Epidermal melanocyte (primary cell): Measurements from ENCODE around the gene MTUS2.
"Not testable (repeated sequence)": the region's sequence is repeated elsewhere in the genome, so short reads cannot be mapped to it uniquely, and the experiment has no call there.

Experiments used
- DNase-seq: peaks from one replicate; pipeline ENCODE4 v3.0.0; 2011; ENCODE audit warnings: low spot score; ENCODE audit not compliant: insufficient read length

Gene MTUS2

GRCh38 chr13:29161676-29162075 lies 341.5 kb downstream of the MTUS2 start:
- no peak for DNase-seq

- no peak for DNase-seq
Observed at GRCh38 chr13:29162638-29163235, 342.6 kb downstream of the MTUS2 start.

GRCh38 chr13:29164116-29164515 lies 344.0 kb downstream of the MTUS2 start:
- no peak for DNase-seq

GRCh38 chr13:29165216-29165615 lies 345.1 kb downstream of the MTUS2 start:
- no peak for DNase-seq

GRCh38 chr13:29165840-29166239 lies 345.7 kb downstream of the MTUS2 start:
- DNase-seq: no peak

GRCh38 chr13:29170436-29171082 lies 350.4 kb downstream of the MTUS2 start:
- no peak for DNase-seq

GRCh38 chr13:29171244-29171643 lies 351.1 kb downstream of the MTUS2 start:
- no peak for DNase-seq

GRCh38 chr13:29174093-29174492 lies 354.0 kb downstream of the MTUS2 start:
- DNase-seq: no peak

GRCh38 chr13:29175250-29175873 lies 355.2 kb downstream of the MTUS2 start:
- no peak for DNase-seq

- no peak for DNase-seq
Observed at GRCh38 chr13:29180055-29180454, 359.9 kb downstream of the MTUS2 start.

GRCh38 chr13:29182216-29182615 lies 362.1 kb downstream of the MTUS2 start:
- DNase-seq: no peak

GRCh38 chr13:29185926-29186325 lies 365.8 kb downstream of the MTUS2 start:
- no peak for DNase-seq

- no peak for DNase-seq
Observed at GRCh38 chr13:29187584-29187983, 367.4 kb downstream of the MTUS2 start.

- DNase-seq: no peak
Observed at GRCh38 chr13:29190298-29190697, 370.2 kb downstream of the MTUS2 start.

GRCh38 chr13:29193083-29193482 lies 372.9 kb downstream of the MTUS2 start:
- no peak for DNase-seq

- no peak for DNase-seq
Observed at GRCh38 chr13:29195456-29195855, 375.3 kb downstream of the MTUS2 start.

GRCh38 chr13:29196409-29197074 lies 376.4 kb downstream of the MTUS2 start:
- DNase-seq: no peak

GRCh38 chr13:29202753-29203152 lies 382.6 kb downstream of the MTUS2 start:
- DNase-seq: not testable (repeated sequence)

- no peak for DNase-seq
Observed at GRCh38 chr13:29204651-29205050, 384.5 kb downstream of the MTUS2 start.

GRCh38 chr13:29210676-29211075 lies 390.5 kb downstream of the MTUS2 start:
- no peak for DNase-seq

GRCh38 chr13:29211162-29211561 lies 391.0 kb downstream of the MTUS2 start:
- not testable (repeated sequence) for DNase-seq

GRCh38 chr13:29222458-29222857 lies 402.3 kb downstream of the MTUS2 start:
- DNase-seq: no peak
